Suprapubic skin (tissue), 4 donors: ENCODE measurements around the gene SLC23A3. TPM values are rescaled to one million over a fixed set of nuclear protein-coding genes. Genes with fewer than 3 reads are reported as not detected.

Experiments
- total RNA-seq, 4 donors: library from RNA; depleted of rRNA; stranded (reverse); fragments of >200 nt; gene quantifications; one replicate each; pipeline ENCODE4 v1.1.0, GENCODE V29; 2016

Gene SLC23A3
- total RNA-seq, 4 donors from 2014 or later, result 2.4 to 12.6 (median 3.2) TPM

Other genes starting within 250 kb of the SLC23A3 start
- gene CDK5R2, start 210.4 kb downstream of the SLC23A3 start, total RNA-seq, result not detected
- gene FEV, start 184.8 kb downstream of the SLC23A3 start, total RNA-seq, result not detected
- not detected for gene CRYBA2, start 176.6 kb downstream of the SLC23A3 start, total RNA-seq
- not detected for gene CFAP65, start 128.5 kb downstream of the SLC23A3 start, total RNA-seq
- gene IHH, start 109.1 kb downstream of the SLC23A3 start, total RNA-seq, result under 1 TPM in 2 of 4 donors, not detected in 2; 0.23 to 0.30 TPM
- gene NHEJ1, start 9.2 kb downstream of the SLC23A3 start, total RNA-seq, result 10 to 100 TPM; 15.7 to 19.2 (median 18.3) TPM
- gene CNPPD1, start 6.9 kb upstream of the SLC23A3 start, total RNA-seq, result 10 to 100 TPM; 44.9 to 70.3 (median 53.0) TPM
- 100 to 1,000 TPM in 2 of 4 donors, 10 to 100 TPM in 2; 61.0 to 106 (median 91.9) TPM for gene RETREG2, start 8.2 kb upstream of the SLC23A3 start, total RNA-seq
- gene ZFAND2B, start 36.8 kb upstream of the SLC23A3 start, total RNA-seq, result 10 to 100 TPM; 48.1 to 84.7 (median 64.4) TPM
- 10 to 100 TPM; 16.3 to 24.0 (median 20.7) TPM for gene ABCB6, start 48.9 kb upstream of the SLC23A3 start, total RNA-seq
- gene ATG9A, start 59.6 kb upstream of the SLC23A3 start, total RNA-seq, result 10 to 100 TPM; 60.3 to 83.9 (median 64.6) TPM
- 100 to 1,000 TPM in 1 of 4 donors, 10 to 100 TPM in 3; 38.6 to 252 (median 61.7) TPM for gene ANKZF1, start 59.8 kb upstream of the SLC23A3 start, total RNA-seq
- 1 to 10 TPM; 2.5 to 9.8 (median 5.4) TPM for gene GLB1L, start 75.4 kb upstream of the SLC23A3 start, total RNA-seq
- 10 to 100 TPM; 10.9 to 22.9 (median 16.1) TPM for gene STK16, start 75.5 kb upstream of the SLC23A3 start, total RNA-seq
- gene TUBA4B, start 83.2 kb upstream of the SLC23A3 start, total RNA-seq, result not detected
- gene TUBA4A, start 83.9 kb upstream of the SLC23A3 start, total RNA-seq, result 100 to 1,000 TPM; 194 to 530 (median 394) TPM
- 100 to 1,000 TPM in 2 of 4 donors, 10 to 100 TPM in 2; 91.2 to 138 (median 107) TPM for gene DNAJB2, start 109.3 kb upstream of the SLC23A3 start, total RNA-seq
- gene PTPRN, start 139.4 kb upstream of the SLC23A3 start, total RNA-seq, result not detected
- gene RESP18, start 162.7 kb upstream of the SLC23A3 start, total RNA-seq, result not detected
- 100 to 1,000 TPM in 1 of 4 donors, 10 to 100 TPM in 3; 66.6 to 104 (median 70.5) TPM for gene DNPEP, start 217.9 kb upstream of the SLC23A3 start, total RNA-seq
- gene DES, start 248.3 kb upstream of the SLC23A3 start, total RNA-seq, result 100 to 1,000 TPM in 1 of 4 donors, 10 to 100 TPM in 3; 11.4 to 100 (median 35.6) TPM